HepG2 (cell line): ENCODE results near the gene PEX5L. TPM values are rescaled to one million over a fixed set of nuclear protein-coding genes. Genes with fewer than 3 reads are reported as not detected.

ENCODE experiments used
- ATAC-seq: fragments of 200-7000 bp; cut with Tn5 transposase; 3 replicates; pipeline ENCODE4 v1.9.1; 2020; ENCODE audit warnings: mild to moderate bottlenecking, moderate library complexity
- BruUV-seq: library from RNA; stranded (reverse); fragments of 400-500 nt; replicated peaks from 2 replicates; lab custom pipeline; 2021; lab: Mats Ljungman, UMichigan
- CTCF ChIA-PET: fragments of 300-600 bp; formaldehyde crosslinking; extraction: SDS; loops from one replicate; lab custom pipeline; 2021; ENCODE audit warnings: low total read pairs, inconsistent platforms, low intra/inter-chr PET ratio; lab: Yijun Ruan, JAX
- POLR2A ChIA-PET: fragments of 350-600 bp; sonication (Branson Sonifier 250); formaldehyde crosslinking; loops from one replicate; lab custom pipeline; 2020; ENCODE audit warnings: antibody characterized with exemption, inconsistent platforms; lab: Yijun Ruan, JAX
- DNase-seq: peaks from one replicate; pipeline ENCODE4 v3.0.0-alpha.2; 2015; ENCODE audit warnings: low spot score
- FAIRE-seq: peaks from 3 replicates; lab custom pipeline; 2011; peaks lifted over from hg19 to GRCh38; lab: Jason Lieb, UNC
- H2AFZ ChIP-seq: one replicate; pipeline ENCODE4 v1.6.1; 2011; ENCODE audit warnings: low read length, inconsistent platforms
- H3K27ac ChIP-seq: fragments of 300-600 bp; 3 replicates; pipeline ENCODE4 v1.8.0; 2011; ENCODE audit warnings: mixed run types, mild to moderate bottlenecking, mixed read lengths, low read length, inconsistent platforms; ENCODE audit not compliant: insufficient read depth; ENCODE audit errors: extremely low read length
- H3K27me3 ChIP-seq, 2 experiments: fragments of 200-600 bp in 1 of 2; 2 replicates in 1 of 2; 3 replicates in 1 of 2; pipeline versions ENCODE4 v1.6.0 to v1.8.0; 2011; ENCODE audit warnings: low read length in 2 of 2, mild to moderate bottlenecking in 2 of 2, moderate library complexity in 2 of 2, inconsistent platforms in 1 of 2; ENCODE audit not compliant: insufficient read depth in 2 of 2, control insufficient read depth in 1 of 2
- H3K36me3 ChIP-seq, 2 experiments: fragments of 200-600 bp in 1 of 2; replicated peaks in 1 of 2; 2 replicates in 1 of 2; 3 replicates in 1 of 2; pipeline versions ENCODE4 v1.5.1 to v1.8.0; 2011; ENCODE audit warnings: low read length in 2 of 2, inconsistent platforms in 1 of 2; ENCODE audit not compliant: insufficient read depth in 2 of 2, control insufficient read depth in 1 of 2
- H3K4me1 ChIP-seq: 2 replicates; pipeline ENCODE4 v1.5.1; 2012; ENCODE audit warnings: low read length, inconsistent platforms; ENCODE audit not compliant: insufficient read depth
- H3K4me2 ChIP-seq: 2 replicates; pipeline ENCODE4 v1.6.0; 2011; ENCODE audit warnings: low read depth, low read length, inconsistent platforms
- H3K4me3 ChIP-seq, 3 experiments: fragments of 200-600 bp in 1 of 3; sonication (generic), shearing (Covaris generic) in 1 of 3; replicated peaks in 1 of 3; 2 replicates each; pipeline ENCODE4 v1.5.1; 2011 to 2016; ENCODE audit warnings: low read length in 3 of 3, inconsistent platforms in 2 of 3, low read depth in 2 of 3, mild to moderate bottlenecking in 2 of 3, control low read depth in 1 of 3, mixed read lengths in 1 of 3; ENCODE audit not compliant: insufficient read depth in 1 of 3
- H3K79me2 ChIP-seq: one replicate; pipeline ENCODE4 v1.6.1; 2011; ENCODE audit warnings: low read length, inconsistent platforms; ENCODE audit not compliant: insufficient read depth
- H3K9ac ChIP-seq: 2 replicates; pipeline ENCODE4 v1.6.0; 2011; ENCODE audit warnings: mild to moderate bottlenecking, low read depth, low read length, inconsistent platforms; ENCODE audit not compliant: insufficient read depth
- H3K9me3 ChIP-seq: 2 replicates; pipeline ENCODE4 v1.5.1; 2012; ENCODE audit warnings: mild to moderate bottlenecking, low read length
- H4K20me1 ChIP-seq: 2 replicates; pipeline ENCODE4 v1.6.0; 2011; ENCODE audit warnings: inconsistent platforms, mild to moderate bottlenecking, low read length, moderate library complexity; ENCODE audit not compliant: insufficient read depth
- AHDC1 ChIP-seq: sonication (generic); formaldehyde crosslinking; IDR thresholded peaks from 2 replicates; pipeline ENCODE4 v1.5.1; 2020; ENCODE audit warnings: mild to moderate bottlenecking, missing genetic modification reagents, borderline replicate concordance
- CEBPG ChIP-seq: IDR thresholded peaks from 2 replicates; pipeline ENCODE4 v1.6.1; 2016
- FOXM1 ChIP-seq: sonication (generic); formaldehyde crosslinking; IDR thresholded peaks from 2 replicates; pipeline ENCODE4 v1.5.0; 2020; ENCODE audit warnings: missing genetic modification reagents
- MAFF ChIP-seq: IDR thresholded peaks from 2 replicates; pipeline ENCODE4 v1.6.1; 2011; ENCODE audit warnings: low read depth, low read length, improper control_type of control experiment
- RARA ChIP-seq: IDR thresholded peaks from 2 replicates; pipeline ENCODE4 v1.6.1; 2016; ENCODE audit warnings: missing genetic modification reagents, missing compliant biosample characterization
- SAFB2 ChIP-seq: sonication (generic); formaldehyde crosslinking; IDR thresholded peaks from 2 replicates; pipeline ENCODE4 v1.5.1; 2020; ENCODE audit warnings: missing genetic modification reagents, low read depth, mild to moderate bottlenecking, borderline replicate concordance
- SMAD9 ChIP-seq: sonication (generic); formaldehyde crosslinking; IDR thresholded peaks from 2 replicates; pipeline ENCODE4 v1.5.1; 2020; ENCODE audit warnings: mild to moderate bottlenecking, missing genetic modification reagents
- TBL1XR1 ChIP-seq: fragments of 150-350 bp; IDR thresholded peaks from 2 replicates; pipeline ENCODE4 v1.6.1; 2014; ENCODE audit warnings: borderline replicate concordance, low read length; ENCODE audit not compliant: partially characterized antibody
- ZNF256 ChIP-seq: sonication (generic); formaldehyde crosslinking; conservative IDR thresholded peaks from 2 replicates; pipeline ENCODE4 v1.4.0; 2020; ENCODE audit warnings: missing genetic modification reagents
- ZNF274 ChIP-seq: sonication (generic); formaldehyde crosslinking; IDR thresholded peaks from 2 replicates; pipeline ENCODE4 v1.5.1; 2020; ENCODE audit warnings: mild to moderate bottlenecking, missing genetic modification reagents
- ZNF556 ChIP-seq: sonication (generic); formaldehyde crosslinking; IDR thresholded peaks from 2 replicates; pipeline ENCODE4 v1.4.0; 2020; ENCODE audit warnings: mild to moderate bottlenecking, missing genetic modification reagents, borderline replicate concordance
- ZNF615 ChIP-seq: sonication (generic); formaldehyde crosslinking; IDR thresholded peaks from 2 replicates; pipeline ENCODE4 v1.5.0; 2020; ENCODE audit warnings: mild to moderate bottlenecking, missing genetic modification reagents, borderline replicate concordance
- WGBS: methylation state at CpG from one replicate; pipeline ENCODE4 v1.1.6; 2017; ENCODE audit warnings: low lambda C conversion rate; 5-methylcytosine and 5-hydroxymethylcytosine counted together
- in situ Hi-C: cut with HindIII; loops from 2 replicates; pipeline ENCODE4 v1.10.0; 2017; ENCODE audit warnings: low pct_unique_long_range_greater_than_20kb; ENCODE audit not compliant: extremely low pct_ligation_motif_present
- intact Hi-C: fragments of 100-400 bp; cut with micrococcal nuclease; formaldehyde crosslinking; loops from one replicate; pipeline ENCODE4 v1.10.0; 2022; ENCODE audit not compliant: unreplicated experiment
- polyA plus RNA-seq, 8 experiments: library from polyadenylated mRNA; depleted of rRNA in 3 of 8; stranded (reverse) in 7 of 8; unstranded in 1 of 8; fragments of >200 nt; fragmentation: Illumina TruSeq in 4 of 8; extraction: Trizol in 4 of 8; gene quantifications; 2 replicates each; pipeline versions ENCODE4 v1.2.1 to v1.2.3, GENCODE V29; 2011 to 2016; ENCODE audit warnings: low read depth in 4 of 8, missing spikeins in 1 of 8, mixed read lengths in 1 of 8; ENCODE audit not compliant: insufficient read depth in 1 of 8
- total RNA-seq, 5 experiments: library from RNA; depleted of rRNA; stranded (reverse); fragments of >200 nt; fragmentation: Illumina TruSeq; extraction: Trizol; gene quantifications; 2 replicates each; pipeline ENCODE4 v1.2.3, GENCODE V29; 2016; ENCODE audit warnings: low read depth in 1 of 5
- TF ChIP-seq, protein P1 (sequence below): sonication (generic); formaldehyde crosslinking; IDR thresholded peaks from 2 replicates; pipeline ENCODE4 v1.8.0; 2022; ENCODE audit warnings: mild to moderate bottlenecking, missing genetic modification reagents, moderate library complexity

The PEX5L gene
- total and polyA plus RNA-seq, 2 of the 13 experiments (the other 11 are each of a cell fraction or from before 2014, with no cell fraction given), result not detected

DNA sequence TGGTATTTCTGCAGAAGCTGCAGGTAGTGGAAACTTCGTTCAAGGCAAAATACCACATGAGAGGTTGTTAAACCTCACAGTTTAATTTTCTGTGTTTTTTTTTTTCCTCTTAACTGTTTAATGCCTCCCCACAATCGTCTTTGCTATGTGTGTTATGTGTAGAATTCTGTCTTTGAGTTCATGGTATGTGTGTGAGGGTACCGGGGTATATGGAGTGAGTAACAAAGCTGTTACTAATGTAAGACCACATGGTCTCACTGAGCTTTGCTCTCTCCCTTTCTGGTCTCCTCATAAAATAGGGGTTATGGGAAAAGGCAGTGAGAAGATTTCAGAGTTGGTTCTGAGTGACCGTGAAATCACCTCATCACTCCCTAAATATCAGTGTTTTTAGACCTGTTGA lies 240.3 kb downstream of the PEX5L start (continued):
- TF ChIP-seq TBL1XR1, result no peak
- TF ChIP-seq MAFF, result no peak
- TF ChIP-seq ZNF274, result no peak
- no peak for TF ChIP-seq SAFB2
- TF ChIP-seq, protein P1, sequence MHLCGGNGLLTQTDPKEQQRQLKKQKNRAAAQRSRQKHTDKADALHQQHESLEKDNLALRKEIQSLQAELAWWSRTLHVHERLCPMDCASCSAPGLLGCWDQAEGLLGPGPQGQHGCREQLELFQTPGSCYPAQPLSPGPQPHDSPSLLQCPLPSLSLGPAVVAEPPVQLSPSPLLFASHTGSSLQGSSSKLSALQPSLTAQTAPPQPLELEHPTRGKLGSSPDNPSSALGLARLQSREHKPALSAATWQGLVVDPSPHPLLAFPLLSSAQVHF (CRISPR knock-in tag), result no peak
- no peak for TF ChIP-seq RARA (CRISPR knock-in tag)
- TF ChIP-seq, all 625 proteins: peak for 0

- no peak overlapping the region for H2AFZ ChIP-seq
- no peak overlapping the region for H3K9ac ChIP-seq
- H4K20me1 ChIP-seq, result no peaks in the 10 kb centered on the region
- no peak overlapping the region for H3K27ac ChIP-seq
- H3K4me1 ChIP-seq, result peaks cover 10% of the 10 kb centered on the region; the same call in 1 of the 2 replicates
- no peak overlapping the region for H3K4me2 ChIP-seq
- no peak for TF ChIP-seq ZNF615
- no peak for TF ChIP-seq FOXM1 (CRISPR knock-in tag)
- no peak for TF ChIP-seq AHDC1 (CRISPR knock-in tag)
- no peak for TF ChIP-seq CEBPG (CRISPR knock-in tag)
- no peak for TF ChIP-seq ZNF556 (CRISPR knock-in tag)
- no peak for TF ChIP-seq ZNF256 (CRISPR knock-in tag)
- no peak for TF ChIP-seq SMAD9 (CRISPR knock-in tag)
- POLR2A ChIA-PET, result no interaction called here
- intact Hi-C loops (no loop called here), in situ Hi-C loops (no loop called here)
- FAIRE-seq, result no peak
- H3K27me3 ChIP-seq, result no peaks in the 10 kb centered on the region
- H3K4me3 ChIP-seq, result no peak overlapping the region
- no peaks in the 10 kb centered on the region for H3K9me3 ChIP-seq
- CTCF ChIA-PET, result no interaction called here
- no TSS peak for BruUV-seq
- 78% methylated on average over 4 of the region's 4 CpGs for whole genome bisulfite sequencing
- H3K36me3 ChIP-seq, result peaks cover 0 to 1% of the 10 kb centered on the region in 2 experiments; a peak in 2 of 5 replicates
- no peak for DNase-seq
- peak; percentile 41 for ATAC-seq
- no peaks in the 10 kb centered on the region for H3K79me2 ChIP-seq
These were observed 242.4 kb downstream of the PEX5L start for GRCh38 chr3:179794355-179794754.
